HepG2 (cell line): ENCODE measurements around the gene MAP3K14. TPM values are rescaled to one million over a fixed set of nuclear protein-coding genes. Genes with fewer than 3 reads are reported as not detected.

Experiments
- ATAC-seq: fragments of 200-7000 bp; cut with Tn5 transposase; 3 replicates; pipeline ENCODE4 v1.9.1; 2020; ENCODE audit warnings: mild to moderate bottlenecking, moderate library complexity
- BruUV-seq: library from RNA; stranded (reverse); fragments of 400-500 nt; replicated peaks from 2 replicates; lab custom pipeline; 2021; lab: Mats Ljungman, UMichigan
- CTCF ChIA-PET: fragments of 300-600 bp; formaldehyde crosslinking; extraction: SDS; loops from one replicate; lab custom pipeline; 2021; ENCODE audit warnings: low total read pairs, inconsistent platforms, low intra/inter-chr PET ratio; lab: Yijun Ruan, JAX
- POLR2A ChIA-PET: fragments of 350-600 bp; sonication (Branson Sonifier 250); formaldehyde crosslinking; loops from one replicate; lab custom pipeline; 2020; ENCODE audit warnings: antibody characterized with exemption, inconsistent platforms; lab: Yijun Ruan, JAX
- DNase-seq: peaks from one replicate; pipeline ENCODE4 v3.0.0-alpha.2; 2015; ENCODE audit warnings: low spot score
- FAIRE-seq: peaks from 3 replicates; lab custom pipeline; 2011; peaks lifted over from hg19 to GRCh38; lab: Jason Lieb, UNC
- H2AFZ ChIP-seq: one replicate; pipeline ENCODE4 v1.6.1; 2011; ENCODE audit warnings: low read length, inconsistent platforms
- H3K27ac ChIP-seq: fragments of 300-600 bp; 3 replicates; pipeline ENCODE4 v1.8.0; 2011; ENCODE audit warnings: mixed run types, mild to moderate bottlenecking, mixed read lengths, low read length, inconsistent platforms; ENCODE audit not compliant: insufficient read depth; ENCODE audit errors: extremely low read length
- H3K27me3 ChIP-seq, 2 experiments: fragments of 200-600 bp in 1 of 2; 2 replicates in 1 of 2; 3 replicates in 1 of 2; pipeline versions ENCODE4 v1.6.0 to v1.8.0; 2011; ENCODE audit warnings: low read length in 2 of 2, mild to moderate bottlenecking in 2 of 2, moderate library complexity in 2 of 2, inconsistent platforms in 1 of 2; ENCODE audit not compliant: insufficient read depth in 2 of 2, control insufficient read depth in 1 of 2
- H3K36me3 ChIP-seq, 2 experiments: fragments of 200-600 bp in 1 of 2; replicated peaks in 1 of 2; 2 replicates in 1 of 2; 3 replicates in 1 of 2; pipeline versions ENCODE4 v1.5.1 to v1.8.0; 2011; ENCODE audit warnings: low read length in 2 of 2, inconsistent platforms in 1 of 2; ENCODE audit not compliant: insufficient read depth in 2 of 2, control insufficient read depth in 1 of 2
- H3K4me1 ChIP-seq: 2 replicates; pipeline ENCODE4 v1.5.1; 2012; ENCODE audit warnings: low read length, inconsistent platforms; ENCODE audit not compliant: insufficient read depth
- H3K4me2 ChIP-seq: 2 replicates; pipeline ENCODE4 v1.6.0; 2011; ENCODE audit warnings: low read depth, low read length, inconsistent platforms
- H3K4me3 ChIP-seq, 3 experiments: fragments of 200-600 bp in 1 of 3; sonication (generic), shearing (Covaris generic) in 1 of 3; replicated peaks in 1 of 3; 2 replicates each; pipeline ENCODE4 v1.5.1; 2011 to 2016; ENCODE audit warnings: low read length in 3 of 3, inconsistent platforms in 2 of 3, low read depth in 2 of 3, mild to moderate bottlenecking in 2 of 3, control low read depth in 1 of 3, mixed read lengths in 1 of 3; ENCODE audit not compliant: insufficient read depth in 1 of 3
- H3K79me2 ChIP-seq: one replicate; pipeline ENCODE4 v1.6.1; 2011; ENCODE audit warnings: low read length, inconsistent platforms; ENCODE audit not compliant: insufficient read depth
- H3K9ac ChIP-seq: 2 replicates; pipeline ENCODE4 v1.6.0; 2011; ENCODE audit warnings: mild to moderate bottlenecking, low read depth, low read length, inconsistent platforms; ENCODE audit not compliant: insufficient read depth
- H3K9me3 ChIP-seq: 2 replicates; pipeline ENCODE4 v1.5.1; 2012; ENCODE audit warnings: mild to moderate bottlenecking, low read length
- H4K20me1 ChIP-seq: 2 replicates; pipeline ENCODE4 v1.6.0; 2011; ENCODE audit warnings: inconsistent platforms, mild to moderate bottlenecking, low read length, moderate library complexity; ENCODE audit not compliant: insufficient read depth
- EZH2 ChIP-seq: conservative IDR thresholded peaks from 2 replicates; pipeline ENCODE4 v1.6.1; 2012; ENCODE audit warnings: mild to moderate bottlenecking, low read depth, low read length, moderate library complexity
- RCOR2 ChIP-seq: IDR thresholded peaks from 2 replicates; pipeline ENCODE4 v1.6.1; 2016; ENCODE audit warnings: missing biosample characterization, missing genetic modification reagents
- ZBED4 ChIP-seq: sonication (generic); formaldehyde crosslinking; IDR thresholded peaks from 2 replicates; pipeline ENCODE4 v1.4.0; 2020; ENCODE audit warnings: missing genetic modification reagents, borderline replicate concordance
- WGBS: methylation state at CpG from one replicate; pipeline ENCODE4 v1.1.6; 2017; ENCODE audit warnings: low lambda C conversion rate; 5-methylcytosine and 5-hydroxymethylcytosine counted together
- in situ Hi-C: cut with HindIII; loops from 2 replicates; pipeline ENCODE4 v1.10.0; 2017; ENCODE audit warnings: low pct_unique_long_range_greater_than_20kb; ENCODE audit not compliant: extremely low pct_ligation_motif_present
- intact Hi-C: fragments of 100-400 bp; cut with micrococcal nuclease; formaldehyde crosslinking; loops from one replicate; pipeline ENCODE4 v1.10.0; 2022; ENCODE audit not compliant: unreplicated experiment
- polyA plus RNA-seq, 8 experiments: library from polyadenylated mRNA; depleted of rRNA in 3 of 8; stranded (reverse) in 7 of 8; unstranded in 1 of 8; fragments of >200 nt; fragmentation: Illumina TruSeq in 4 of 8; extraction: Trizol in 4 of 8; gene quantifications; 2 replicates each; pipeline versions ENCODE4 v1.2.1 to v1.2.3, GENCODE V29; 2011 to 2016; ENCODE audit warnings: low read depth in 4 of 8, missing spikeins in 1 of 8, mixed read lengths in 1 of 8; ENCODE audit not compliant: insufficient read depth in 1 of 8
- total RNA-seq, 5 experiments: library from RNA; depleted of rRNA; stranded (reverse); fragments of >200 nt; fragmentation: Illumina TruSeq; extraction: Trizol; gene quantifications; 2 replicates each; pipeline ENCODE4 v1.2.3, GENCODE V29; 2016; ENCODE audit warnings: low read depth in 1 of 5

Gene MAP3K14
- total and polyA plus RNA-seq, 2 of the 13 experiments (the other 11 are each of a cell fraction or from before 2014, with no cell fraction given): 2.6 TPM

DNA sequence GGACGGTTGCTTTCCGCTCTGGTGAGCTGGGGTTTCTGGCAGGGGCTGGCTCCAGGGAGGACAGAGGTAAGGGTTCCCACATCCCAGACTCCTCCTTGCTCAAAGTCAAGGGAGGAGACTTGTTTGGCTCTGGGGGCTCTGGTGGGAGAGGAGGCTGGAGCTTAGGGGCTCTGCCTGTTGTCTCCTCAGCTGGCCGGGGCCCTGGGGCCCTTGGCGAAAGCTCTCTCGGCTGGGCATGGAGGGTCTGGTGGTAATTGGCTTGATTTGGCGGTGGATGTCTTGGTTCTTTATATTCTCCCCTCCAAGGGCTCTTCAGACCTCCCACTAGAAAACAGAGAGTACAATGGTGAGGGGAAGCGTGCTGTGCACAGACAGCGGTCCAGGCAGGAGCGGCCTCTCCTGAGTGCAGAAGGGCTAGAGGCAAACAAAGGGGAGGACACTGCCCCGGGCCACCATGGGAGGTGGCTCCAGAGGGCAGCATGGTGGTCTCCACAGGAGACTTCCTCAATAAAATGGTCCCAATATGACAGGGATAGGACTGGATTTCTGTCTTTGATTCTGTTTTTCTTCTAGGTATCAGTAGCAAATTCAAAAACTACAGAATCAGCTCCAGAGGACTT lies 49.3 kb downstream of the MAP3K14 start (continued):
- no peak for TF ChIP-seq RCOR2

DNA sequence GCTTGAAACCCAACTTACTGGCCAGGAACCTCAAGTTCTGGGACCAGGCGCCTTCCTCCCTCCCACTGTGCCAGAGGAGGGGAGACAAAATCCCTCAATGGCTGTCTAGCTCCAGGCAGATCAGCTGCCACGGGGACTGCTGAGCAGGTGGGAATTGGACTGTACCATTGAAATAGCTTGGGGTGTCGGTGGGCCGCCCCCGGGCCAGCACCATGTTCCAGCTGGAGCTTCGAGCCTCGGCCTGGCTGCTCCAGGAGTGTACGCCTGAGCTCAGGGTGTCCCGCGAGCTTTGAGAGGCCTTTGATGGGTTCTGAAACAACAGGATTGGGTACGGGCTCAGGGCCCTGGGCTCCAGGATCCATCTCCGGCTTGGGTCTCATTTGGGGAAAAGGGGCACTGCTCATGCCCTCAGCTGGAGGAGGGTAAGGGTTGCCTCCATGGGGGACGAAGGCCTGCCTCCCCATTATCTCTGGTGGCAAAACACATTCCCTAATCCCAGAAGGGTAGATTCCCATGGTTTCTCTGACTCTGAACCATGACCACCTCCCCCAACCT lies 50.4 kb downstream of the MAP3K14 start:
- ChIA-PET POLR2A (interaction anchor here (1.0 kb wide), 1 partner anchor 51 kb away, joined by 3 read pairs; the partner anchor contains the start of gene MAP3K14), CTCF (no interaction called here)
- FAIRE-seq: no peak
- Histone ChIP-seq H3K27me3 (no peaks in the 10 kb centered on the region), H3K9ac (no peak overlapping the region), H3K4me1 (0 out of 2 replicates have a peak, but pooled peaks cover 3% of the 10 kb centered on the region), H3K9me3 (no peaks in the 10 kb centered on the region), H3K4me3 (no peak overlapping the region), H2AFZ (no peak overlapping the region), H3K36me3 (peaks cover 32 to 56% of the 10 kb centered on the region in 2 experiments; a peak in 4 of 5 replicates), H3K27ac (no peak overlapping the region), H3K4me2 (no peak overlapping the region), H3K79me2 (no peaks in the 10 kb centered on the region), H4K20me1 (no peaks in the 10 kb centered on the region)
- 89% methylated on average over 7 of the region's 13 CpGs for WGBS
- BruUV-seq: no TSS peak
- in situ Hi-C loops: no loop called here
- TF ChIP-seq EZH2 (no peak), ZBED4 (CRISPR knock-in tag) (no peak)
- no peak for DNase-seq
- no peak for ATAC-seq
- intact Hi-C loops: no loop called here
